Thoracic aorta (tissue), 2 donors: ENCODE measurements around the gene NOC4L. TPM values are rescaled to one million over a fixed set of nuclear protein-coding genes. Genes with fewer than 3 reads are reported as not detected.

Experiments used
- ATAC-seq: fragments of 150-250 bp; one replicate; pipeline ENCODE4 v1.8.0; 2017; ENCODE audit warnings: low read depth; ENCODE audit not compliant: insufficient number of reproducible peaks, low FRiP score
- DNase-seq: peaks from one replicate; pipeline ENCODE4 v3.0.0-alpha.2; 2020; ENCODE audit warnings: low spot score
- H3K27ac ChIP-seq, 2 donors: fragments of 200-600 bp; sonication (generic); 1 replicate in 1 of 2; 2 replicates in 1 of 2; pipeline ENCODE4 v1.5.1; 2016; ENCODE audit warnings: mild to moderate bottlenecking in 2 of 2, moderate library complexity in 2 of 2
- H3K27me3 ChIP-seq: fragments of 200-600 bp; sonication (generic); replicated peaks from 2 replicates; pipeline ENCODE4 v1.6.0; 2016; ENCODE audit warnings: mild to moderate bottlenecking; ENCODE audit not compliant: insufficient read depth
- H3K36me3 ChIP-seq: fragments of 200-600 bp; sonication (generic); one replicate; pipeline ENCODE4 v1.5.1; 2016
- H3K4me1 ChIP-seq, 2 donors: fragments of 200-600 bp; sonication (generic); 1 replicate in 1 of 2; 2 replicates in 1 of 2; pipeline versions ENCODE4 v1.5.1 to v1.6.0; 2016; ENCODE audit warnings: low read depth in 2 of 2, mild to moderate bottlenecking in 1 of 2; ENCODE audit not compliant: control insufficient read depth in 1 of 2
- H3K4me3 ChIP-seq: fragments of 200-600 bp; sonication (generic); 2 replicates; pipeline ENCODE4 v1.5.1; 2016; ENCODE audit warnings: mild to moderate bottlenecking
- H3K9me3 ChIP-seq: fragments of 200-600 bp; sonication (generic); 2 replicates; pipeline ENCODE4 v1.5.1; 2016
- total RNA-seq, 2 donors: library from RNA; depleted of rRNA; stranded (reverse); fragments of >200 nt; gene quantifications; one replicate each; pipeline versions ENCODE4 v1.1.0 to v1.2.3, GENCODE V29; 2016
- TF ChIP-seq, protein P1 (sequence below): fragments of 200-600 bp; sonication (generic); IDR thresholded peaks from one replicate; pipeline ENCODE4 v1.5.1; 2019; ENCODE audit warnings: antibody characterized with exemption

NOC4L gene
- total RNA-seq, 2 donors from 2014 or later, result 5.9 to 8.5 TPM

DNA sequence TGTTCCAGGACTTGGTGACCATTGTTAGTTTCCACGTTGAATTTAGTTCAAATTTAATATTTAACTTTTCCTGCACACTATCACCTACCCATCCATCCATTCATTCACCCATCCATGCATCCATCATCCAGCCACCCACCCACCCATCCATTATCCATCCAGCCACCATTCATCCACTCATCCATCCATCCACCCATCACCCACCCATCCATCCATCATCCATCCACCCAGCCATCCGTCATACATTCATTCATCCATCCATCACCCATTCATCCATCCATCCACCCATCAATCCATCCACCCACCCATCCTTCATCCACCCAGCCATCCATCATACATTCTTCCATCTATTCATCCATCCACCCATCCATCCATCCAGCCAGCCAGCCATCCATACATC, 21.8 kb downstream of the NOC4L start:
- ATAC-seq, result no peak
- no peaks in the 10 kb centered on the region for H3K9me3 ChIP-seq
- no peak for DNase-seq
- H3K36me3 ChIP-seq, result no peaks in the 10 kb centered on the region
- H3K27me3 ChIP-seq, result no peaks in the 10 kb centered on the region
- no peak overlapping the region for H3K27ac ChIP-seq
- peaks cover 13 to 18% of the 10 kb centered on the region in 2 donors for H3K4me1 ChIP-seq
- H3K4me3 ChIP-seq, result no peak overlapping the region
- TF ChIP-seq, protein P1, sequence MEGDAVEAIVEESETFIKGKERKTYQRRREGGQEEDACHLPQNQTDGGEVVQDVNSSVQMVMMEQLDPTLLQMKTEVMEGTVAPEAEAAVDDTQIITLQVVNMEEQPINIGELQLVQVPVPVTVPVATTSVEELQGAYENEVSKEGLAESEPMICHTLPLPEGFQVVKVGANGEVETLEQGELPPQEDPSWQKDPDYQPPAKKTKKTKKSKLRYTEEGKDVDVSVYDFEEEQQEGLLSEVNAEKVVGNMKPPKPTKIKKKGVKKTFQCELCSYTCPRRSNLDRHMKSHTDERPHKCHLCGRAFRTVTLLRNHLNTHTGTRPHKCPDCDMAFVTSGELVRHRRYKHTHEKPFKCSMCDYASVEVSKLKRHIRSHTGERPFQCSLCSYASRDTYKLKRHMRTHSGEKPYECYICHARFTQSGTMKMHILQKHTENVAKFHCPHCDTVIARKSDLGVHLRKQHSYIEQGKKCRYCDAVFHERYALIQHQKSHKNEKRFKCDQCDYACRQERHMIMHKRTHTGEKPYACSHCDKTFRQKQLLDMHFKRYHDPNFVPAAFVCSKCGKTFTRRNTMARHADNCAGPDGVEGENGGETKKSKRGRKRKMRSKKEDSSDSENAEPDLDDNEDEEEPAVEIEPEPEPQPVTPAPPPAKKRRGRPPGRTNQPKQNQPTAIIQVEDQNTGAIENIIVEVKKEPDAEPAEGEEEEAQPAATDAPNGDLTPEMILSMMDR, result no peak

DNA sequence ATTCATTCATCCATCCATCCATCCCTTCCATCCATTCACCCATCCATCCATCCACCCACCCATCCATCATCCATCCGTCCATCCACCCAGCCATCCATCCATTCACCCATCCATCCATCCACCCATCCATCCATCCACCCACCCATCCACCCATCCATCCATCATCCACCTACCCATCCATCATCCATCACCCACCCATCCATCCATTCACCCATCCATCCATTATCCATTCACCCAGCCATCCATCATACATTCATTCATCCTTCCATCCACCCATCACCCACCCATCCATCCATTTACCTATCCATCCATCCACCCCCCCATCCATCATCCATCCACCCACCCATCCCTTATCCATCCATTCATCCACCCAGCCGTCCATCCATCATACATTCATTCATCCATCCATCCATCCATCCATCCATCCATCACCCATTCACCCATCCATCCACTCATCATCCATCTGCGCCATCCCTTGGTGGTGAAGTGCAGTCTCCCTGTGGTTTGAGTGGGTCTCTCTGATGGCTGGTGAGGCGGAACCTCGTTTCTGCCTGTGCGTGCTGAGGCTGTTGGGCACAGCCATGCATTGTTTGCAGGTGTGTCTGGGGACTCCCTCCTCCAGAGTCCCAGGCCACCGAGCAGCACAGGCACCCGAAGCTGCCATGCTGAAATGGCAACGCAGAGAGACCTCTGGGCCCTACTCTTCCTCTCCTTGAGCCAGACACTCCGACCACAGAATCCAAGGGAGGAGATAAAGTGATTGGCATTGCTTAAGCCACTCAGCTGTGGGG, 22.7 kb downstream of the NOC4L start:
- Histone ChIP-seq H3K27ac (no peak overlapping the region), H3K36me3 (no peaks in the 10 kb centered on the region), H3K27me3 (no peaks in the 10 kb centered on the region), H3K9me3 (no peaks in the 10 kb centered on the region), H3K4me1 (peaks cover 13 to 15% of the 10 kb centered on the region in 2 donors), H3K4me3 (no peak overlapping the region)
- ATAC-seq (no peak), DNase-seq (no peak)
- TF ChIP-seq, protein P1, result no peak

- Histone ChIP-seq H3K27me3 (no peaks in the 10 kb centered on the region), H3K36me3 (no peaks in the 10 kb centered on the region), H3K9me3 (no peaks in the 10 kb centered on the region), H3K27ac (no peak overlapping the region), H3K4me3 (no peak overlapping the region), H3K4me1 (peaks cover 6 to 8% of the 10 kb centered on the region in 2 donors)
- ATAC-seq (no peak), DNase-seq (no peak)
- TF ChIP-seq, protein P1, result no peak
Measured at GRCh38 chr12:132167611-132168310, 23.5 kb downstream of the NOC4L start.

GRCh38 chr12:132168311-132169031, 24.2 kb downstream of the NOC4L start:
- Histone ChIP-seq H3K4me1 (peaks cover 0 to under 1% of the 10 kb centered on the region in 2 donors), H3K9me3 (no peaks in the 10 kb centered on the region), H3K27me3 (no peaks in the 10 kb centered on the region), H3K36me3 (no peaks in the 10 kb centered on the region), H3K4me3 (no peak overlapping the region), H3K27ac (no peak overlapping the region)
- ATAC-seq, result no peak
- TF ChIP-seq, protein P1, result no peak
- DNase-seq, result no peak

GRCh38 chr12:132169376-132169775, 25.1 kb downstream of the NOC4L start:
- no peak for DNase-seq
- peak overlapping the region in 1 of 2 donors; percentile 12 for H3K27ac ChIP-seq
- no peaks in the 10 kb centered on the region for H3K36me3 ChIP-seq
- H3K4me3 ChIP-seq, result no peak overlapping the region
- no peaks in the 10 kb centered on the region for H3K9me3 ChIP-seq
- ATAC-seq, result no peak
- no peaks in the 10 kb centered on the region for H3K27me3 ChIP-seq
- TF ChIP-seq, protein P1, result no peak
- H3K4me1 ChIP-seq, result no peaks in the 10 kb centered on the region
